HepG2 (cell line): ENCODE measurements around the gene SRCAP. TPM values are rescaled to one million over a fixed set of nuclear protein-coding genes. Genes with fewer than 3 reads are reported as not detected.

Experiments used
- ARID3A ChIP-seq: IDR thresholded peaks from 2 replicates; pipeline ENCODE4 v1.6.1; 2012; ENCODE audit warnings: low read depth, low read length, improper control_type of control experiment
- BCL6 ChIP-seq: IDR thresholded peaks from 2 replicates; pipeline ENCODE4 v1.6.1; 2016; ENCODE audit warnings: missing genetic modification reagents, missing compliant biosample characterization
- KLF16 ChIP-seq, 2 experiments: sonication (generic) in 1 of 2; formaldehyde crosslinking in 1 of 2; IDR thresholded peaks; 2 replicates each; pipeline versions ENCODE4 v1.6.1 to v1.8.0; 2016 to 2023; ENCODE audit warnings: missing genetic modification reagents in 2 of 2, missing compliant biosample characterization in 1 of 2
- NCOA1 ChIP-seq: sonication (generic); formaldehyde crosslinking; IDR thresholded peaks from 2 replicates; pipeline ENCODE4 v1.9.0; 2021; ENCODE audit warnings: missing genetic modification reagents
- RARG ChIP-seq: sonication (generic); formaldehyde crosslinking; IDR thresholded peaks from 2 replicates; pipeline ENCODE4 v1.4.0; 2020; ENCODE audit warnings: low read depth, mild to moderate bottlenecking, missing genetic modification reagents
- RBM22 ChIP-seq: fragments of 200-400 bp; formaldehyde crosslinking; optimal IDR thresholded peaks from 2 replicates; pipeline ENCODE3; 2017; ENCODE audit warnings: mild to moderate bottlenecking, low read length, moderate library complexity
- ZFP37 ChIP-seq: sonication (generic); formaldehyde crosslinking; IDR thresholded peaks from 2 replicates; pipeline ENCODE4 v1.4.0; 2020; ENCODE audit warnings: missing genetic modification reagents, borderline replicate concordance
- ZKSCAN1 ChIP-seq: fragments of 150-350 bp; IDR thresholded peaks from 2 replicates; pipeline ENCODE4 v1.6.1; 2014; ENCODE audit warnings: low read length
- ZNF512 ChIP-seq: sonication (generic); formaldehyde crosslinking; IDR thresholded peaks from 2 replicates; pipeline ENCODE4 v1.4.0; 2020; ENCODE audit warnings: mild to moderate bottlenecking, missing genetic modification reagents
- ZNF703 ChIP-seq: sonication (generic); formaldehyde crosslinking; IDR thresholded peaks from 2 replicates; pipeline ENCODE4 v1.5.1; 2020; ENCODE audit warnings: missing genetic modification reagents, mild to moderate bottlenecking, moderate library complexity, borderline replicate concordance
- ZSCAN29 ChIP-seq: sonication (generic); formaldehyde crosslinking; conservative IDR thresholded peaks from 2 replicates; pipeline ENCODE4 v1.4.0; 2020; ENCODE audit warnings: mild to moderate bottlenecking, missing genetic modification reagents
- polyA plus RNA-seq, 8 experiments: library from polyadenylated mRNA; depleted of rRNA in 3 of 8; stranded (reverse) in 7 of 8; unstranded in 1 of 8; fragments of >200 nt; fragmentation: Illumina TruSeq in 4 of 8; extraction: Trizol in 4 of 8; gene quantifications; 2 replicates each; pipeline versions ENCODE4 v1.2.1 to v1.2.3, GENCODE V29; 2011 to 2016; ENCODE audit warnings: low read depth in 4 of 8, missing spikeins in 1 of 8, mixed read lengths in 1 of 8; ENCODE audit not compliant: insufficient read depth in 1 of 8
- total RNA-seq, 5 experiments: library from RNA; depleted of rRNA; stranded (reverse); fragments of >200 nt; fragmentation: Illumina TruSeq; extraction: Trizol; gene quantifications; 2 replicates each; pipeline ENCODE4 v1.2.3, GENCODE V29; 2016; ENCODE audit warnings: low read depth in 1 of 5

SRCAP gene
- total and polyA plus RNA-seq, 2 of the 13 experiments (the other 11 are each of a cell fraction or from before 2014, with no cell fraction given), result 4.9 to 9.0 TPM

- TF ChIP-seq ARID3A (no peak), KLF16 (CRISPR knock-in tag; IDR thresholded peaks at IDR 0.05) (0 out of 4 replicates have a peak, but pooled peaks of 1 of the 2 experiments have one; percentile 29), ZNF512 (CRISPR knock-in tag) (no peak), ZNF703 (CRISPR knock-in tag) (no peak), RARG (CRISPR knock-in tag) (no peak), RBM22 (peak; percentile 91), ZSCAN29 (no peak), NCOA1 (CRISPR knock-in tag) (no peak), BCL6 (CRISPR knock-in tag) (0 out of 2 replicates have a peak, but pooled peaks have one; percentile 7), ZKSCAN1 (no peak), ZFP37 (CRISPR knock-in tag) (no peak)
Measured at GRCh38 chr16:30778549-30779244, 79.7 kb downstream of the SRCAP start (continued).
